Esophagus muscularis mucosa (tissue), 4 donors: ENCODE measurements around the gene SLC50A1. TPM values are rescaled to one million over a fixed set of nuclear protein-coding genes. Genes with fewer than 3 reads are reported as not detected.

Experiments
- DNase-seq: peaks from one replicate; pipeline ENCODE4 v3.0.0-alpha.2; 2017; ENCODE audit errors: extremely low spot score
- H3K27ac ChIP-seq, 4 donors: fragments of 200-600 bp; sonication (generic); replicated peaks in 1 of 4; 1 replicate in 3 of 4; 2 replicates in 1 of 4; pipeline ENCODE4 v1.5.1; 2016 to 2019; ENCODE audit warnings: mild to moderate bottlenecking in 1 of 4
- H3K27me3 ChIP-seq, 4 donors: fragments of 200-600 bp; sonication (generic); one replicate each; pipeline versions ENCODE4 v1.5.1 to v1.6.0; 2016 to 2019
- H3K36me3 ChIP-seq, 4 donors: fragments of 200-600 bp; sonication (generic); one replicate each; pipeline ENCODE4 v1.5.1; 2016 to 2019
- H3K4me1 ChIP-seq, 4 donors: fragments of 200-600 bp; sonication (generic); one replicate each; pipeline ENCODE4 v1.5.1; 2016 to 2019
- H3K4me3 ChIP-seq, 4 donors: fragments of 200-600 bp; sonication (generic); 1 replicate in 2 of 4; 2 replicates in 2 of 4; pipeline ENCODE4 v1.5.1; 2016 to 2019; ENCODE audit warnings: mild to moderate bottlenecking in 4 of 4, moderate library complexity in 1 of 4
- H3K9me3 ChIP-seq, 4 donors: fragments of 200-600 bp; sonication (generic); 1 replicate in 3 of 4; 2 replicates in 1 of 4; pipeline ENCODE4 v1.5.1; 2016 to 2019
- EP300 ChIP-seq: sonication (generic); formaldehyde crosslinking; IDR thresholded peaks from one replicate; pipeline ENCODE4 v1.6.1; 2017; ENCODE audit warnings: antibody characterized with exemption
- POLR2A ChIP-seq: fragments of 450-650 bp; IDR thresholded peaks from one replicate; pipeline ENCODE4 v1.6.1; 2017; ENCODE audit warnings: antibody characterized with exemption, moderate library complexity, mild to moderate bottlenecking, low read depth
- POLR2AphosphoS5 ChIP-seq, 2 donors: sonication (generic); formaldehyde crosslinking; IDR thresholded peaks; one replicate each; pipeline ENCODE4 v1.6.1; 2017; ENCODE audit warnings: antibody characterized with exemption in 2 of 2
- WGBS: methylation state at CpG from one replicate; pipeline ENCODE4 v1.1.5; 2018; 5-methylcytosine and 5-hydroxymethylcytosine counted together
- intact Hi-C: fragments of 100-400 bp; cut with DNase I; formaldehyde crosslinking; loops from one replicate; pipeline ENCODE4 v1.15.1; 2023
- total RNA-seq, 4 donors: library from RNA; depleted of rRNA; stranded (reverse); fragments of >200 nt; gene quantifications; one replicate each; pipeline versions ENCODE4 v1.1.0 to v1.2.1, GENCODE V29; 2016
- TF ChIP-seq, protein P1 (sequence below), 3 experiments: fragments of 200-600 bp in 2 of 3; fragments of 450-650 bp in 1 of 3; sonication (generic) in 2 of 3; IDR thresholded peaks; one replicate each; pipeline ENCODE4 v1.5.1; 2017 to 2019; ENCODE audit warnings: antibody characterized with exemption in 3 of 3, mild to moderate bottlenecking in 2 of 3, moderate library complexity in 1 of 3

Gene SLC50A1
- total RNA-seq, 4 donors from 2014 or later: 13.3 to 18.7 (median 15.2) TPM

DNA sequence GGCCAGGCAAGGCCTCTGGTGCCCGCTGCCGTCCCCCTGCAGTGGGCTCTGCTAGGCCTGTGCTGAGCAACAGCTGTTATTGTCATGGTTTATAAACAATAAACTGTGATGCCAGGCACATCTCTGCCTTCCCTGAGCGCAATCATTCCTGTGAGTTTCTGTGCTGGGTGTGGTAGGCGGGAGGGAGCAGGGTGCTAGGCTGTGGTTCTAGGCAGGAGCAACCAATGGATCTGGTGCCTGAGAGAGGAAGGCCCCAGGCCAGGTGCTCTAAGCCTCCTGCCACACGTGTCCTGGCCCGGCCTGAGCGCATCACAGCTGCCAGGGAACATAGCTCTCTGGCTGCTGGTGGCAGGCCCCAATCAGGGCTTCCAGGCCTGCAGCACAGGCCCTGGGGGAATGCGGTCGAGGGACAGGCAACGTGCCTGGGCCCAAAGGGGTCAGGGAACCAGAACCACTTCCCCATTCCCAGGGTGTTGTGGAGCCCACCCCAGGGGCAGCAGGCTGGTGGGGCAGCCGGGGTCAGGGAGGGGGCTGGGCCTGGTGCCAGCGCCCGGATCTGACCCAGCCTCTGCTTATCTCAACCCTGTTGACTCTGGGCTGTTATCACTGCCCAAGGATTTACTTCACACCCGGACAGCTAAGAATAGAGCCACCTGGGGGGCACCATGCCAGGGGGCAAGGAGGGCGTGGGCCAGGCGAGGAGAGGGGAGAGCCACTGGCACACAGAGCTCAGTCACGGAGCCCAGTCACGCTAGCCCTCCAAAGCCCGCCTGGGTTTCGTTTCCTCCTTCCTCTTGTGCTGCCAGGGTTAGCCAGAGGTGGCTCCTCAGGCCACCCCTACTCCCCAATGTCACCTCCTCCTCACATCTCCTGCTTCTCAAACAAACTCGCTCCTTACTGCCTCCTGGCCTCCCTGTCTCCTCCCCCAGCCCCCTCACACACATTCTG, 49.5 kb downstream of the SLC50A1 start:
- no peak for DNase-seq
- 57% methylated on average over 19 of the region's 21 CpGs for WGBS
- intact Hi-C loops: no loop called here
- TF ChIP-seq EP300 (no peak), POLR2A (no peak)
- Histone ChIP-seq H3K4me3 (no peak overlapping the region), H3K27me3 (no peaks in the 10 kb centered on the region), H3K4me1 (peaks cover 0 to 8% (median 0%) of the 10 kb centered on the region in 4 donors), H3K36me3 (peaks cover 0 to 3% (median 0%) of the 10 kb centered on the region in 4 donors), H3K9me3 (no peaks in the 10 kb centered on the region), H3K27ac (no peak overlapping the region)

- intact Hi-C loops: no loop called here
- WGBS: 69% methylated on average over 6 of the region's 6 CpGs
- Histone ChIP-seq H3K36me3 (peaks cover 0 to 3% (median 0%) of the 10 kb centered on the region in 4 donors), H3K27me3 (no peaks in the 10 kb centered on the region), H3K9me3 (no peaks in the 10 kb centered on the region), H3K4me1 (peaks cover 0 to 8% (median 0%) of the 10 kb centered on the region in 4 donors), H3K4me3 (no peak overlapping the region), H3K27ac (no peak overlapping the region)
- DNase-seq: no peak
- TF ChIP-seq EP300 (no peak), POLR2AphosphoS5 (IDR thresholded peaks at IDR 0.05) (no peak), POLR2A (no peak)
- TF ChIP-seq, protein P1, sequence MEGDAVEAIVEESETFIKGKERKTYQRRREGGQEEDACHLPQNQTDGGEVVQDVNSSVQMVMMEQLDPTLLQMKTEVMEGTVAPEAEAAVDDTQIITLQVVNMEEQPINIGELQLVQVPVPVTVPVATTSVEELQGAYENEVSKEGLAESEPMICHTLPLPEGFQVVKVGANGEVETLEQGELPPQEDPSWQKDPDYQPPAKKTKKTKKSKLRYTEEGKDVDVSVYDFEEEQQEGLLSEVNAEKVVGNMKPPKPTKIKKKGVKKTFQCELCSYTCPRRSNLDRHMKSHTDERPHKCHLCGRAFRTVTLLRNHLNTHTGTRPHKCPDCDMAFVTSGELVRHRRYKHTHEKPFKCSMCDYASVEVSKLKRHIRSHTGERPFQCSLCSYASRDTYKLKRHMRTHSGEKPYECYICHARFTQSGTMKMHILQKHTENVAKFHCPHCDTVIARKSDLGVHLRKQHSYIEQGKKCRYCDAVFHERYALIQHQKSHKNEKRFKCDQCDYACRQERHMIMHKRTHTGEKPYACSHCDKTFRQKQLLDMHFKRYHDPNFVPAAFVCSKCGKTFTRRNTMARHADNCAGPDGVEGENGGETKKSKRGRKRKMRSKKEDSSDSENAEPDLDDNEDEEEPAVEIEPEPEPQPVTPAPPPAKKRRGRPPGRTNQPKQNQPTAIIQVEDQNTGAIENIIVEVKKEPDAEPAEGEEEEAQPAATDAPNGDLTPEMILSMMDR (IDR thresholded peaks at IDR 0.05): no peak
These were observed 50.1 kb downstream of the SLC50A1 start for GRCh38 chr1:155185783-155186066.

DNA sequence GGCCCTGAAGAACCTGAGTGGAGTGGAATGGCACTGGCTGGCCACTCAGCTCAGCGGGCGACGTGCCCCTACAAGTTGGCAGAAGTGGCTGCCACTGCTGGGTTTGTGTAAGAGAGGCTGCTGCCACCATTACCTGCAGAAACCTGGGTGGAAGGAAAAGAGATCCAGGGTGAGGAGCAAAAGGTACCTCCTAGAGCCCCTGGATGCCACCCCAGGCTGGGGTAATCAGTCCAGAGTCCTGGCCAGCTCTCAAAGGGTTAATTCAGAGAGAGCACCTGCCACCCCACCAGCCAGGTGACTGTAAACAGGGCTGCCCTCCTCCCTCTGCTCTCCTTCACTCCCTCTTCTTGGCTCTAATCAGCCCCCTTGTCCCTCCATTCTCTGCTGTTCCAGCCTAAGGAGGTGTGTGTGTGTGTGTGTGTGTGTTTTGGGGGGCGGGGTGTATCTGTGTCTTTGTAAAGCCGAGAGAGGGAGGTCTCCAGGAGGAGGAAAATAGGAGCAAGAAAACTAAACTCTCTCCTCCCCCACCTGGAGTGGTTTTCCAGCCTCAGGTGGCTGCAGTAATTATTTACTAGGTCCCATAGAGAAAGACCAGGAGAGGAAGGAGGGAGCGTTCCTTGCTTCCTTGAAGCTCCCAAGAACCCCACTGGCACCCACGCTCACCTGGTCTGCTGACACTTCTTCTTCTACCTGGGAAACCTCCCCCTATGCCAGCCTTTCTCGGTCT, 50.6 kb downstream of the SLC50A1 start:
- H3K4me3 ChIP-seq: no peak overlapping the region
- H3K9me3 ChIP-seq: no peaks in the 10 kb centered on the region
- TF ChIP-seq, protein P1 (IDR thresholded peaks at IDR 0.05): no peak
- TF ChIP-seq POLR2A: no peak
- TF ChIP-seq EP300: no peak
- no peak for TF ChIP-seq POLR2AphosphoS5 (IDR thresholded peaks at IDR 0.05)
- no peak for DNase-seq
- H3K36me3 ChIP-seq: peaks cover 0 to 3% (median 0%) of the 10 kb centered on the region in 4 donors
- intact Hi-C loops: no loop called here
- H3K27me3 ChIP-seq: no peaks in the 10 kb centered on the region
- 63% methylated on average over 5 of the region's 8 CpGs for WGBS
- H3K4me1 ChIP-seq: peaks cover 0 to 8% (median 0%) of the 10 kb centered on the region in 4 donors
- H3K27ac ChIP-seq: no peak overlapping the region

GRCh38 chr1:155186794-155187455, 51.3 kb downstream of the SLC50A1 start:
- Histone ChIP-seq H3K4me3 (no peak overlapping the region), H3K4me1 (peaks cover 0 to 8% (median 1%) of the 10 kb centered on the region in 4 donors), H3K27ac (no peak overlapping the region), H3K36me3 (peaks cover 0 to 3% (median 0%) of the 10 kb centered on the region in 4 donors), H3K9me3 (no peaks in the 10 kb centered on the region), H3K27me3 (no peaks in the 10 kb centered on the region)
- TF ChIP-seq POLR2AphosphoS5 (IDR thresholded peaks at IDR 0.05) (no peak), POLR2A (no peak), EP300 (no peak)
- TF ChIP-seq, protein P1 (IDR thresholded peaks at IDR 0.05): no peak
- 69% methylated on average over 14 of the region's 14 CpGs for WGBS
- intact Hi-C loops: no loop called here
- no peak for DNase-seq
